Inflammatory macrophage (primary cell): ENCODE data around the gene GRIA4.
A peak's percentile ranks its signal among the peaks of the same experiment; 100 is the strongest.

Source experiments
- DNase-seq, 2 donors: peaks; one replicate each; pipeline ENCODE4 v3.0.0-alpha.2; 2020 to 2022

The GRIA4 gene

GRCh38 chr11:106014035-106014434, 404.2 kb downstream of the GRIA4 start:
- no peak for DNase-seq

GRCh38 chr11:106014620-106015019, 404.7 kb downstream of the GRIA4 start:
- no peak for DNase-seq

GRCh38 chr11:106015066-106015465, 405.2 kb downstream of the GRIA4 start:
- no peak for DNase-seq

GRCh38 chr11:106017093-106017492, 407.2 kb downstream of the GRIA4 start:
- DNase-seq, result no peak

GRCh38 chr11:106021181-106021966, 411.5 kb downstream of the GRIA4 start:
- peak; percentile 25 to 78 for DNase-seq

- peak; percentile 100 for DNase-seq
Measured at GRCh38 chr11:106021967-106022794, 412.3 kb downstream of the GRIA4 start, which contains the start of gene MSANTD4. Gene MSANTD4 (minus strand): TSS chr11:106022240. CDS start chr11:106010917, 11,323 bp downstream.

- DNase-seq, result no peak
Measured at GRCh38 chr11:106022795-106023275, 413.0 kb downstream of the GRIA4 start.

GRCh38 chr11:106030609-106031008, 420.7 kb downstream of the GRIA4 start:
- DNase-seq, result no peak

GRCh38 chr11:106031202-106031810, 421.4 kb downstream of the GRIA4 start:
- DNase-seq, result no peak
